ENCODE data around the gene FCHSD1.

- TF ChIP-seq CTCF (IDR thresholded peaks at IDR 0.05) (no peak), POLR2A (IDR thresholded peaks at IDR 0.05) (no peak)
Measured at GRCh38 chr5:141694479-141694878, 43.3 kb upstream of the FCHSD1 start.
